SH-SY5Y (cell line): ENCODE results near the gene IMMP1L.

ENCODE experiments used
- GATA2 ChIP-seq: IDR thresholded peaks from 2 replicates; pipeline ENCODE4 v1.6.1; 2011; ENCODE audit warnings: mild to moderate bottlenecking, low read depth, low read length
- GATA3 ChIP-seq: IDR thresholded peaks from 2 replicates; pipeline ENCODE4 v1.6.1; 2011; ENCODE audit warnings: low read depth, mild to moderate bottlenecking, low read length, moderate library complexity

DNA sequence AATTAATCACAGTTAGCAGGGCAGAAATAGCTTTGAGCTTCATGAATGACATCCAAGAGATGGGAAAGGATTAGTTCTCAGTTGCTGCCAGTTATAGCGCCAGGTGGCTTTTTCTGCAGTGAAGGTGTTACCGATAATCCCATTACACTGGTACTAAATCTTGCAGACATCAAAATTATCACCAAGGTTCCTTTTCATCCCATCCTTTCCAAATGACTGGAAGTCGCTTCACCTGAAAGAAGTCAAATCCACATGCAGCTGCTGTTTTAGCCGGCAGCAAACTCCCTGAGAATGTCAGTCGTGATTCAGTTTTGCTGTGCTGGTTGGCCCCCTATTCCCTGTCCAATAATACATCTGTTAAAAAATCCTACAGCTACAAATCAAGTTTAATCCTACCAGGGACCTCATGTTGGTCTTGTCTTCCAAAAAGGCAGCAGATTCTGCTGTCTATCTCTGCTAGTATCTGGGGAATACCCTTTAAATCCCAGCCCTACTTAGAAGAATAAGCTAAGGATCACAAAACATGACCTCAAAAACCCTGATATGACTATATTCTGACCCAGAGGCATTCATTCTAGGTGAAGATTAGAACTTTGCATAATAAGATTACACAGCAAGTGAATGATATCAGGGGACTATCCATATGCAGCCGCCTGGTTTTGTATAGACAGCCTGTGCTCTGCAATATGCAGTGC lies 31.7 kb downstream of the IMMP1L start:
- TF ChIP-seq GATA3, result peak; percentile 56; the same call in 1 of the 2 replicates
- peak; percentile 57 for TF ChIP-seq GATA2
